Measurements from ENCODE around the gene IL11. TPM values are rescaled to one million over a fixed set of nuclear protein-coding genes. Genes with fewer than 3 reads are reported as not detected.

Gene IL11
- total RNA-seq (1 to 10 TPM; 2.0 to 2.1 TPM), polyA plus RNA-seq (ENCODE audit: insufficient read depth, low read depth, low replicate concordance) (1.2 TPM)
- long read RNA-seq, donor 1, result 0 reads
- long read RNA-seq, donor 2, result 0 reads

GRCh38 chr19:55370305-55370988, at the start of gene IL11:
TSS of gene IL11 (minus strand) at chr19:55370463. CDS start at chr19:55370310, 153 bp downstream.
- Histone ChIP-seq H3K4me3 (peak within 1 kb of the TSS; percentile 26 to 32), H3K27me3 (no peaks in the 10 kb centered on the region), H3K36me3 (ENCODE audit: low read depth, missing control alignments) (no peaks in the 10 kb centered on the region), H3K4me1 (peaks cover 6% of the 10 kb centered on the region), H3K9me3 (no peaks in the 10 kb centered on the region), H3K27ac (no peak within 1 kb of the TSS)
- intact Hi-C loops (cut with DNase I; ENCODE audit: low total_unique reads), result no loop called here
- TF ChIP-seq POLR2A (IDR thresholded peaks at IDR 0.05), result no peak
- TF ChIP-seq CTCF (IDR thresholded peaks at IDR 0.05), result no peak
- DNase-seq, result no peak
- WGBS, 2 donors, result 11 to 15% methylated on average over 18 to 30 of the region's 32 CpGs

GRCh38 chr19:55419624-55420236, 49.5 kb upstream of the IL11 start:
- no peak overlapping the region for H3K27ac ChIP-seq
- H3K4me1 ChIP-seq, result no peaks in the 10 kb centered on the region
- no peaks in the 10 kb centered on the region for H3K27me3 ChIP-seq
- H3K9me3 ChIP-seq, result no peaks in the 10 kb centered on the region
- no peak for DNase-seq
- H3K36me3 ChIP-seq (ENCODE audit: low read depth, missing control alignments), result no peaks in the 10 kb centered on the region
- H3K4me3 ChIP-seq, result no peak overlapping the region
- no peak for TF ChIP-seq POLR2A (IDR thresholded peaks at IDR 0.05)
- no peak for TF ChIP-seq CTCF (IDR thresholded peaks at IDR 0.05)
- intact Hi-C loops (cut with DNase I; ENCODE audit: low total_unique reads), result no loop called here
- WGBS, 2 donors, result 81 to 93% methylated on average over 2 to 5 of the region's 5 CpGs

- no peak for DNase-seq
- H3K36me3 ChIP-seq (ENCODE audit: low read depth, missing control alignments), result no peaks in the 10 kb centered on the region
- H3K27ac ChIP-seq, result no peak overlapping the region
- intact Hi-C loops (cut with DNase I; ENCODE audit: low total_unique reads), result no loop called here
- H3K4me1 ChIP-seq, result no peaks in the 10 kb centered on the region
- TF ChIP-seq CTCF (IDR thresholded peaks at IDR 0.05) (no peak), POLR2A (IDR thresholded peaks at IDR 0.05) (no peak)
- H3K4me3 ChIP-seq, result no peak overlapping the region
- H3K9me3 ChIP-seq, result no peaks in the 10 kb centered on the region
- 64 to 67% methylated on average over 3 to 5 of the region's 5 CpGs for WGBS, 2 donors
- no peaks in the 10 kb centered on the region for H3K27me3 ChIP-seq
Observed at GRCh38 chr19:55419103-55419502, 48.8 kb upstream of the IL11 start.

- no peaks in the 10 kb centered on the region for H3K9me3 ChIP-seq
- DNase-seq, result peak; percentile 75
- no peak overlapping the region for H3K27ac ChIP-seq
- TF ChIP-seq POLR2A (IDR thresholded peaks at IDR 0.05) (no peak), CTCF (IDR thresholded peaks at IDR 0.05) (peak in 2 of 3 experiments; percentile 41 to 53)
- no peaks in the 10 kb centered on the region for H3K36me3 ChIP-seq (ENCODE audit: low read depth, missing control alignments)
- no peaks in the 10 kb centered on the region for H3K27me3 ChIP-seq
- 37 to 44% methylated on average over 3 to 7 of the region's 7 CpGs for WGBS, 2 donors
- intact Hi-C loops (cut with DNase I; ENCODE audit: low total_unique reads), result no loop called here
- H3K4me3 ChIP-seq, result no peak overlapping the region
- no peaks in the 10 kb centered on the region for H3K4me1 ChIP-seq
Observed at GRCh38 chr19:55418185-55418584, 47.9 kb upstream of the IL11 start.

All from testis (tissue), 5 donors.